ENCODE measurements around the gene DNAAF2. TPM values are rescaled to one million over a fixed set of nuclear protein-coding genes. Genes with fewer than 3 reads are reported as not detected.

DNAAF2 gene, protein sequence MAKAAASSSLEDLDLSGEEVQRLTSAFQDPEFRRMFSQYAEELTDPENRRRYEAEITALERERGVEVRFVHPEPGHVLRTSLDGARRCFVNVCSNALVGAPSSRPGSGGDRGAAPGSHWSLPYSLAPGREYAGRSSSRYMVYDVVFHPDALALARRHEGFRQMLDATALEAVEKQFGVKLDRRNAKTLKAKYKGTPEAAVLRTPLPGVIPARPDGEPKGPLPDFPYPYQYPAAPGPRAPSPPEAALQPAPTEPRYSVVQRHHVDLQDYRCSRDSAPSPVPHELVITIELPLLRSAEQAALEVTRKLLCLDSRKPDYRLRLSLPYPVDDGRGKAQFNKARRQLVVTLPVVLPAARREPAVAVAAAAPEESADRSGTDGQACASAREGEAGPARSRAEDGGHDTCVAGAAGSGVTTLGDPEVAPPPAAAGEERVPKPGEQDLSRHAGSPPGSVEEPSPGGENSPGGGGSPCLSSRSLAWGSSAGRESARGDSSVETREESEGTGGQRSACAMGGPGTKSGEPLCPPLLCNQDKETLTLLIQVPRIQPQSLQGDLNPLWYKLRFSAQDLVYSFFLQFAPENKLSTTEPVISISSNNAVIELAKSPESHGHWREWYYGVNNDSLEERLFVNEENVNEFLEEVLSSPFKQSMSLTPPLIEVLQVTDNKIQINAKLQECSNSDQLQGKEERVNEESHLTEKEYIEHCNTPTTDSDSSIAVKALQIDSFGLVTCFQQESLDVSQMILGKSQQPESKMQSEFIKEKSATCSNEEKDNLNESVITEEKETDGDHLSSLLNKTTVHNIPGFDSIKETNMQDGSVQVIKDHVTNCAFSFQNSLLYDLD
- 1 to 10 TPM; 6.8 to 8.3 TPM for total RNA-seq

DNA sequence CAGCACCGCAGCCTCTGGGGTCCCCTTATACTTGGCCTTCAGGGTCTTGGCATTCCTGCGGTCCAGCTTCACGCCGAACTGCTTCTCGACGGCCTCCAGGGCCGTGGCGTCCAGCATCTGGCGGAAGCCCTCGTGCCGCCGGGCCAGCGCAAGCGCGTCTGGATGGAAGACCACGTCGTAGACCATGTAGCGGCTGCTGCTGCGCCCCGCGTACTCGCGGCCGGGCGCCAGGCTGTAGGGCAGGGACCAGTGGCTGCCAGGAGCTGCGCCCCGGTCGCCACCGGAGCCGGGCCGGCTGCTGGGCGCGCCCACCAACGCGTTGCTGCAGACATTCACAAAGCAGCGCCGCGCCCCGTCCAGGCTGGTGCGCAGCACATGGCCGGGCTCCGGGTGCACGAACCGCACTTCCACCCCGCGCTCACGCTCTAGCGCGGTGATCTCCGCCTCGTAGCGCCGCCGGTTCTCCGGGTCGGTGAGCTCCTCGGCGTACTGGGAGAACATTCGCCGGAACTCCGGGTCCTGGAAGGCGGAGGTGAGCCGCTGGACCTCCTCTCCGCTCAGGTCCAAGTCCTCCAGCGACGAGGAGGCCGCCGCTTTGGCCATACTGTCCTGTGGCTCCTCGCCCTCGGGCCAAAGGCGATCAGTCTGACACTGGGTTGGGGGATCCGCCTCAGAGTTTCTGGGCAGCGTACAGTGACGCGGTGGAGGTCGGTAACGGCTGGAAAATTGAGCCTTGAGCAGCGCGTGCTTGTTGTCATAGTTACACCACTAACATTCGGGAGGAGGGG lies at the start of gene DNAAF2:
DNAAF2 (minus strand) TSS at position 698 of the 788 bp plus-strand sequence; CDS start at position 603, 95 bp downstream.
- Histone ChIP-seq H3K4me1 (no peaks in the 10 kb centered on the region), H3K27ac (peak within 1 kb of the TSS; percentile 99), H3K9me3 (no peaks in the 10 kb centered on the region), H3K27me3 (no peaks in the 10 kb centered on the region), H3K4me3 (peak within 1 kb of the TSS; percentile 92), H3K36me3 (no peaks in the 10 kb centered on the region), H3K9ac (ENCODE audit: low read depth in 2 of 2, low read length in 2 of 2) (peak within 1 kb of the TSS; percentile 93 to 99)
- DNase-seq: peak; percentile 69
- intact Hi-C loops (cut with DNase I): loop anchor here (5.0 to 10.0 kb wide), 3 partner anchors 133 to 480 kb away; partner anchors contain the start of genes KLHDC2 and VCPKMT
- TF ChIP-seq CTCF (IDR thresholded peaks at IDR 0.05): no peak

DNA sequence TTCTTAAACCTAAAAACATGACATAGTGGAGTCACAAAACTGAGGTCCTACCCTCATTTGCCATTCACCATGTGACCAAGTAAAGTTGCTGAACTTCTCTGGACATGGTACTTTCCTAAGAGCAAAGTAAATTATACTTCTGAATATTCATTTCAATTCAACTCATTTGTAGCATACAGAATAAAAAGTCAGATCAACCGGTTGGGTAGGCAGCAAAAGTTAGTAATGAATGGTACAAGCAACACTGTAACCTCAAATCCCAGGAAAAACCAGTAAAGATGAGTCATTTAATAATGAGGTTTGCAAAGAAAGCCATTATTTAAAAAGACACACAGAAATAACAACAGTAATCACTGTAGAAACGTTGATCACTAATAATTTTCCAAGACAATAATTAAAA lies 44.2 kb upstream of the DNAAF2 start:
- Histone ChIP-seq H3K9me3 (no peaks in the 10 kb centered on the region), H3K4me1 (no peaks in the 10 kb centered on the region), H3K9ac (ENCODE audit: low read depth in 2 of 2, low read length in 2 of 2) (no peak overlapping the region), H3K36me3 (no peaks in the 10 kb centered on the region), H3K27me3 (no peaks in the 10 kb centered on the region), H3K27ac (no peak overlapping the region), H3K4me3 (no peak overlapping the region)
- intact Hi-C loops (cut with DNase I): no loop called here
- no peak for DNase-seq
- TF ChIP-seq CTCF (IDR thresholded peaks at IDR 0.05): no peak

GRCh38 chr14:49677643-49678042 lies 42.6 kb upstream of the DNAAF2 start:
- Histone ChIP-seq H3K4me3 (no peak overlapping the region), H3K4me1 (no peaks in the 10 kb centered on the region), H3K36me3 (no peaks in the 10 kb centered on the region), H3K27me3 (no peaks in the 10 kb centered on the region), H3K27ac (no peak overlapping the region), H3K9ac (ENCODE audit: low read depth in 2 of 2, low read length in 2 of 2) (no peak overlapping the region), H3K9me3 (no peaks in the 10 kb centered on the region)
- intact Hi-C loops (cut with DNase I): no loop called here
- TF ChIP-seq CTCF (IDR thresholded peaks at IDR 0.05): no peak
- no peak for DNase-seq

DNA sequence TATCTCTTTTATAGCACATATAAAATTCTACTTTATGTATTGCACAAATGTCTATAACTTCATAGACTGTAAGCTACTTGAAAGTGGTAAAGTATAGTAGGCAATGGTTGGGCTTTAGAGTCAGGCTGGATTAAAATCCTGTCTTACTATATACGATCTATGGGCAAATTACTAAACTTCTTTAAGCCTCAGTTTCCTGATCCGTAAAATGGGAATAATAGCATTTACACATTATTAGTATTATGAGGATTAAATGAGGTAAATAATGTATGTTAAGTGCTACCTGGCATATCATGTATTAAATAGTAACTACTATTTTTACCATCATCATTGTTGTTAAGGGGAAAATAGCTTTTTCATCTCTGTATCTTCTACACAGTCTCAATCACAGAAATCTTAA lies 38.5 kb upstream of the DNAAF2 start:
- Histone ChIP-seq H3K4me1 (no peaks in the 10 kb centered on the region), H3K27me3 (no peaks in the 10 kb centered on the region), H3K36me3 (no peaks in the 10 kb centered on the region), H3K27ac (no peak overlapping the region), H3K9me3 (no peaks in the 10 kb centered on the region), H3K9ac (ENCODE audit: low read depth in 2 of 2, low read length in 2 of 2) (no peak overlapping the region), H3K4me3 (no peak overlapping the region)
- intact Hi-C loops (cut with DNase I): no loop called here
- no peak for TF ChIP-seq CTCF (IDR thresholded peaks at IDR 0.05)
- DNase-seq: no peak

- H3K4me3 ChIP-seq: no peak overlapping the region
- intact Hi-C loops (cut with DNase I): no loop called here
- TF ChIP-seq CTCF (IDR thresholded peaks at IDR 0.05): no peak
- no peak overlapping the region for H3K9ac ChIP-seq (ENCODE audit: low read depth in 2 of 2, low read length in 2 of 2)
- no peaks in the 10 kb centered on the region for H3K36me3 ChIP-seq
- no peak for DNase-seq
- H3K4me1 ChIP-seq: no peaks in the 10 kb centered on the region
- no peaks in the 10 kb centered on the region for H3K9me3 ChIP-seq
- no peaks in the 10 kb centered on the region for H3K27me3 ChIP-seq
- H3K27ac ChIP-seq: no peak overlapping the region
These were observed 35.4 kb upstream of the DNAAF2 start for GRCh38 chr14:49670475-49670874.
